Activated CD8-positive, alpha-beta memory T cell treated with anti-CD3 and anti-CD28 coated beads, Interleukin-2, amount 10 ng/mL, durations not matched to agents 7 days and 5 days (primary cell): ENCODE data around the gene CFAP90. TPM values are rescaled to one million over a fixed set of nuclear protein-coding genes. Genes with fewer than 3 reads are reported as not detected.

Experiments
- ATAC-seq: fragments of 150-1000 bp; cut with Tn5 transposase; one replicate; pipeline ENCODE4 v1.10.0; 2021; ENCODE audit warnings: moderate library complexity
- CTCF ChIA-PET: fragments of 350-600 bp; sonication (Branson Sonifier 250); formaldehyde crosslinking; loops from one replicate; lab custom pipeline; 2021; ENCODE audit warnings: antibody characterized with exemption; lab: Charles Lee
- DNase-seq: peaks from one replicate; pipeline ENCODE4 v3.0.0-alpha.2; 2020
- H3K27ac Mint-ChIP-seq: one replicate; pipeline ENCODE4 v1.8.0; 2021; ENCODE audit warnings: mild to moderate bottlenecking, mixed read lengths
- H3K27me3 Mint-ChIP-seq: one replicate; pipeline ENCODE4 v1.8.0; 2021; ENCODE audit warnings: mixed read lengths
- H3K36me3 Mint-ChIP-seq: one replicate; pipeline ENCODE4 v1.8.0; 2021; ENCODE audit warnings: mild to moderate bottlenecking, mixed read lengths
- H3K4me1 Mint-ChIP-seq: one replicate; pipeline ENCODE4 v1.8.0; 2021; ENCODE audit warnings: mixed read lengths
- H3K4me3 Mint-ChIP-seq: one replicate; pipeline ENCODE4 v1.8.0; 2021; ENCODE audit warnings: mild to moderate bottlenecking, moderate library complexity, mixed read lengths
- H3K9me3 Mint-ChIP-seq: one replicate; pipeline ENCODE4 v1.8.0; 2022; ENCODE audit warnings: low read depth, mixed read lengths
- total RNA-seq, 2 experiments: library from RNA; stranded (reverse); gene quantifications; one replicate each; pipeline ENCODE4 v1.2.3, GENCODE V29; 2021

The CFAP90 gene
- total RNA-seq, 2 experiments from 2014 or later = not detected

DNA sequence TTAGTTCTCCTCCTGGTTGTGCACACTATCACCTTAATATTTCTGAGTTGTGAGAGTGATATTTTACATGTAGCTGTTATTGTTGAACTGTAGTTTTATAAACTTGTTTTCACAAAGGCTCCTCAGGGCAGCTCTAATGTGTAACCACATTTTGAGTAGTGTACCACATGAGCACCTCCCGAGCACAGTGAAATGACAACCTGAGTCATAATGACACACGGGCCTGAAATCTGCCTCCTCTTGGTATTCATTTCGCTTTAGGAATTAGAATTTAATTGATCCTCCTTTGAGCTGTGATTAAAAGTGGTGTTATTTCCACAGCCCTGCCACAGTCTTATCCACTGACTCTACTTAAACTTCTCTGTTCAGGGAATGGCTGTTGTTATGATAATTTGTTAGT is 25.9 kb upstream of the CFAP90 start:
- Mint-ChIP-seq H3K27ac (no peak overlapping the region), H3K4me1 (peaks cover 58% of the 10 kb centered on the region), H3K4me3 (no peak overlapping the region), H3K36me3 (peaks cover 73% of the 10 kb centered on the region), H3K9me3 (no peaks in the 10 kb centered on the region), H3K27me3 (no peaks in the 10 kb centered on the region)
- ATAC-seq (peak; percentile 74), DNase-seq (peak; percentile 62)
- CTCF ChIA-PET = interaction anchor here (1.0 to 9.7 kb wide), 3 partner anchors 8 to 19 kb away, joined by 5 to 69 read pairs (median 7); partner anchors contain the start of genes FASTKD3 and MTRR

DNA sequence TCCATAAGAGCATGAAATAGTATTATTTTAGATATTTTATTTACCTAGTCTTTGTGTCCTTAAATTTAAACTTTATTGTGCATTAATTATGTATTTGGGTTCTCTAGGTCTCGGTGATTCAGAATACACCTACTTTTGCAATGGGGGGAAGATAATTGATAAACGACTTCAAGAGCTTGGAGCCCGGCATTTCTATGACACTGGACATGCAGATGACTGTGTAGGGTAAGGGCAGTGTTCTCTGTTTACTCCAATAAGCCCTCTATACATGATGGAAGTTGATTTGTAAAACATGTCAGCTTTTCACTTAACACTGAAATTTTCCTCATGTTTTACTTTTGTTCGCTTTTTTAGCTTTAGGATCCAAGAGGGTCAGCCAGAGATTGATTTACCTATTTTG is 24.2 kb upstream of the CFAP90 start:
- Mint-ChIP-seq H3K4me1 (peaks cover 72% of the 10 kb centered on the region), H3K4me3 (no peak overlapping the region), H3K36me3 (peaks cover 72% of the 10 kb centered on the region), H3K27ac (no peak overlapping the region), H3K9me3 (no peaks in the 10 kb centered on the region), H3K27me3 (no peaks in the 10 kb centered on the region)
- CTCF ChIA-PET = interaction anchor here (0.8 to 9.7 kb wide), 2 partner anchors 10 to 16 kb away, joined by 3 to 69 read pairs; no protein-coding TSS in a partner anchor
- DNase-seq (no peak), ATAC-seq (no peak)

DNA sequence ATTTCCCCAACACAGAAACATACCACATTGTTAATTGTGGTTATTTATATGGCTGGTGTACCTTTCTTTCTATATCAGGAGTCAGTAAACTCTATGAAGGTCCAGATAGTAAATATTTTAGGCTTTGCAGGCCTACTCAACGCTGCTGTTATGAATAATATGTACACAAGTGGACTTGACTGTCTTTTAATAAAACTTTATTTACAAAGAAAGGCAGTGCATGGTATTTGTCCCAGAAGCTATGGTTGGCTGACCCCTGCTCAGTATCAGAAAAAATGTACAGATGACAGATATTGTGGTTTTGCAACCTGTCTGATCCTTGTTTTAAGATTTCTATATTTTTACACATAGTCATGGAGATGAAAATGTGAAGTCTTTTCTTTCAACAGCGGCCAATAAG is 23.7 kb upstream of the CFAP90 start:
- peaks cover 76% of the 10 kb centered on the region for H3K4me1 Mint-ChIP-seq
- no peak overlapping the region for H3K27ac Mint-ChIP-seq
- H3K4me3 Mint-ChIP-seq = no peak overlapping the region
- H3K27me3 Mint-ChIP-seq = no peaks in the 10 kb centered on the region
- ATAC-seq (no peak), DNase-seq (no peak)
- H3K36me3 Mint-ChIP-seq = peaks cover 70% of the 10 kb centered on the region
- H3K9me3 Mint-ChIP-seq = no peaks in the 10 kb centered on the region
- CTCF ChIA-PET = interaction anchor here (9.7 kb wide), 1 partner anchor 11 kb away, joined by 69 read pairs; no protein-coding TSS in a partner anchor

DNA sequence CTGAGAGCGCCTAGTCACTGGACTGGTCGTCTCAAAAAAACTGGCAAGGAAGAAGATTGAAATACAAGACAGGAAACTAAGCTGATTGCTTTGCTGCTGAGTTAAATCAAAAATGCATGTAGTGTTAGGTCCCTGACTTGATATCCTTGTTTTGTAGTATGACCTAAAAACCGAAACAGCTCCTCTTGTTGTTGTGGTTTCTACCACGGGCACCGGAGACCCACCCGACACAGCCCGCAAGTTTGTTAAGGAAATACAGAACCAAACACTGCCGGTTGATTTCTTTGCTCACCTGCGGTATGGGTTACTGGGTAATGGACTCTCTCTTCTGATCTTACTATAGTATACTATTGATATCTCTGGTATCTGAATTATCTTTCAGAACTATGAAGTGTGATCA is 22.3 kb upstream of the CFAP90 start:
- H3K9me3 Mint-ChIP-seq = no peaks in the 10 kb centered on the region
- ATAC-seq (peak; percentile 5), DNase-seq (peak; percentile 75)
- H3K4me3 Mint-ChIP-seq = peak overlapping the region; percentile 59
- peaks cover 66% of the 10 kb centered on the region for H3K4me1 Mint-ChIP-seq
- peak overlapping the region; percentile 86 for H3K27ac Mint-ChIP-seq
- H3K27me3 Mint-ChIP-seq = no peaks in the 10 kb centered on the region
- CTCF ChIA-PET = interaction anchor here (0.9 to 9.7 kb wide), 3 partner anchors 12 to 17 kb away, joined by 3 to 69 read pairs (median 7); no protein-coding TSS in a partner anchor
- peaks cover 60% of the 10 kb centered on the region for H3K36me3 Mint-ChIP-seq

DNA sequence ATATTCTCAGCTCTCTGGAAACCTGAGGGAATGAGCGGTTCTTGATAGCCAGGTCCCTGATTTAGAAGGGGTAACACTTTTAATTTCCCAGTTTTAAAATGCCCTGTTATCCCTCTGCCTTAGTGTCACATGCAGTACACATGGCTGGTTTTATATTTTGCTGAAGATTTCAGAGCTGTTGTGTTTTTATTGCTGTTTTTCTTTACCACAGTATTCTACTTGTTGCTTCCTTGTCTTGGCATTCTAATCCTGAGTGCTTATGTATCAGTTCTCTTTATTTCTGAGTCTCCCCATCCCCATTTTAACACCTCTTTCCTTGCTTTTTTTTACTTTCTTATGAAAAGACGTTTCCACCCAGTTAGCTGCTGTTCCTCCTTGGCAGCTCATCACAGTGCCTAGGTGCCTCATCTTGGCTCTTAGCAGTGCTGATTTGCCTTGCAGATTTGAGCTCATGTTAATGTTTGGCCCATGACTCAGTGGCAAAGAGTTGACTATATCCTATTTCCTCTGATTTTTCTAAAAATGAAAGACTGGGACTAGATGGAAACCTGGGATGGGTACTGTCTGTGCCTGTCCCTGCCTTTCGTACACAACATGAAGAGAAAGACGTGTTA is 21.7 kb upstream of the CFAP90 start:
- peaks cover 62% of the 10 kb centered on the region for H3K4me1 Mint-ChIP-seq

DNA sequence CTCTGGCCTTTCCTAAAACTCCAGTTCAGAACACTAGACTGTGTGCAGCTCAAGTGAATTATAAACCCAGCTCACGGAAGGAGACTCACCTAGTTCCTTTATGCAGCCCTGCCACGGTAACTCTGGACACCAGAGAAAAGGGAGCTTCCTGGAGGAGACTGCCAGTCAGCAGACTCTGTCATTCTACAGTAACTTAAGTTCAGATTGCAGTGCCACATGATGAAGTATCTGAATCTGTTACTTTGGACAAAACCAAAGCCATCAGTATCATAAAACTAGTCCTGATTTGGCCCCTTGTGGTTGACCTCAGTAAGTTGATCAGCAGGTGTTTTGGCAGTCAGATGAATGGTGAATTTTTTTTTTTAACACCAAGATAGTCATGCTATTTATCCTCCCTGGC is 20.7 kb upstream of the CFAP90 start:
- peak overlapping the region; percentile 16 for H3K4me3 Mint-ChIP-seq
- H3K27me3 Mint-ChIP-seq = no peaks in the 10 kb centered on the region

More for the DNA sequence above, 21.7 kb upstream of the CFAP90 start:
- no peaks in the 10 kb centered on the region for H3K9me3 Mint-ChIP-seq
- H3K36me3 Mint-ChIP-seq = peaks cover 55% of the 10 kb centered on the region
- DNase-seq (no peak), ATAC-seq (no peak)
- CTCF ChIA-PET = interaction anchor here (0.9 to 9.7 kb wide), 5 partner anchors 13 to 17 kb away, joined by 3 to 69 read pairs (median 3); no protein-coding TSS in a partner anchor
- H3K4me3 Mint-ChIP-seq = peak overlapping the region; percentile 59
- no peaks in the 10 kb centered on the region for H3K27me3 Mint-ChIP-seq
- peak overlapping the region; percentile 86 for H3K27ac Mint-ChIP-seq

DNA sequence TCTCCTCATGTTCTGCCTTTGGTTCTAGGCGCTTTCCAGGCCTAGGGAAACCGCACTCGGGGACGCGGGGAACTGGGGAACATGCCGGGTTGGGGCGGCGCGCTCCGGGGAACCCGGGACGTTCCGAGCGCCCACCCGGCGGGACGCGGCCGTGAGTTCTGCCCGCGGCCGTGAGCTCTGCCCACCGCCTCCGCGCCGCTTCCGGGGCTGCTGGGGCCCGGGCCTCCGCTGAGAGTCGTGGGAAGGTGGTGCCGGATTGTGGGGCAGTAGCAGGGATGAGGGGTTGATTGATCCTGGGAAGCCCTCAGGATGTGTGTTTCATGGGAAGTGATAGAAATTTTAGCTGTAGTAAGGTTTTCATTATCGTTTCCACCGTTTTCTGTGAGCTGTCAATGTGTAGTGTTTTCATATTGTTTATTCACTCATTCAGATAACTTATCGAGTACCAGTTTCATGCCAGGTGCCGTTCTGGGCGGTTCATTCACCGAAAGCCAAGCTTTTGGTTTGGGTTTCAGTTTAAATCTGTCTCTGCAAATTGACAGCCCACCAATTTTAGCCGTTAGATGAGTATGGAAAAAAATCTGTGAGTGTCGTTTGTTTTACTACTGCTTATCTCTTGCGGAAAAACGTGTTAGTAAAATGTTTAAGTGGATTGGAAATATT is 18.7 kb upstream of the CFAP90 start:
- H3K27me3 Mint-ChIP-seq = no peaks in the 10 kb centered on the region
- H3K36me3 Mint-ChIP-seq = peaks cover 46% of the 10 kb centered on the region
- CTCF ChIA-PET = interaction anchor here (0.7 to 9.7 kb wide), 10 partner anchors 8 to 1040 kb away, joined by 3 to 69 read pairs (median 4); no protein-coding TSS in a partner anchor
- H3K27ac Mint-ChIP-seq = peak overlapping the region; percentile 86
- ATAC-seq (peak; percentile 46), DNase-seq (peak; percentile 50)
- no peaks in the 10 kb centered on the region for H3K9me3 Mint-ChIP-seq
- H3K4me1 Mint-ChIP-seq = peaks cover 64% of the 10 kb centered on the region
- peak overlapping the region; percentile 89 for H3K4me3 Mint-ChIP-seq

More for the DNA sequence above, 20.7 kb upstream of the CFAP90 start:
- peaks cover 65% of the 10 kb centered on the region for H3K4me1 Mint-ChIP-seq
- DNase-seq = no peak
- no peak for ATAC-seq
- CTCF ChIA-PET = interaction anchor here (0.9 to 9.7 kb wide), 4 partner anchors 12 to 16 kb away, joined by 3 to 69 read pairs (median 5); no protein-coding TSS in a partner anchor
- H3K27ac Mint-ChIP-seq = peak overlapping the region; percentile 64
- H3K9me3 Mint-ChIP-seq = no peaks in the 10 kb centered on the region
- peaks cover 56% of the 10 kb centered on the region for H3K36me3 Mint-ChIP-seq

DNA sequence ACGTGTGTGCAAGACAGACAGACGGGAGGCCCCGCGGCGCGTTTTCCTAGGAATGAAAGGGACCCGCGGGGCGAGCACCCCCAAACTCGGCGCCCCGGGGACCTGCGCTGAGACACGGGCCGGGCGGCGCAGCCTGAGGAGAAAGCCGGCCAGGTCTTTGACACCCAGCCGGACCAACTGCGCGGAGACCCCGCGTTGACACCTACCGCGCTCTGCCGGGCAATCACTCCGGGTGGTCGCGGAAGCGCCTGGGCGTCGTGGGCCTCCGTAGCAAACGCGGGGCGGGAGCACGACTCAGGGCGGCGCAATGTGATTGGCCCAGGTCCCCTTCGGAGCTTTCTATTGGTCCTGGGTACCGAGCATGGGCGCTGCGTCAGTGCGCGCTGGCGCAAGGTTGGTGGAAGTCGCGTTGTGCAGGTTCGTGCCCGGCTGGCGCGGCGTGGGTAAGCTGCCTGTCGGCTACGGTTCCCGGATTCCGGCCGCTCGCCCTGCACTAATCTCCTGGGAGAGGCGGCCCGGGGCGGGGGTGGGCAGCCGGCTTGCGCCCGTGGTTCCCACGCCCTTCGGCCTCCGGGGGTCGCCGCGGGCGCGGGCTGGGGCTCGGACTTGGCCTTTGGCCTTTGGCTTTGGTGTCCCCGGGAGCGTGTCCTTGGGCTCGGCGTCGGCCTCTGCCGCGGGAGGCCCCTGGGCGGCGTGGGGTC is 18.0 kb upstream of the CFAP90 start, which contains the start of the genes FASTKD3 and MTRR:
TSS of gene FASTKD3 (minus strand) at position 259 of the 701 bp plus-strand sequence. CDS start 948 bp downstream, outside the sequence.
TSS of gene MTRR (plus strand) at position 376 of the 701 bp plus-strand sequence. CDS start 1,647 bp downstream, outside the sequence.
- ATAC-seq (peak; percentile 98), DNase-seq (peak; percentile 94)
- peak within 1 kb of the TSS; percentile 89 for H3K4me3 Mint-ChIP-seq
- CTCF ChIA-PET = interaction anchor here (0.9 to 9.7 kb wide), 7 partner anchors 8 to 1039 kb away, joined by 3 to 69 read pairs (median 5); no protein-coding TSS in a partner anchor
- H3K36me3 Mint-ChIP-seq = peaks cover 43% of the 10 kb centered on the region
- peaks cover 61% of the 10 kb centered on the region for H3K4me1 Mint-ChIP-seq
- no peaks in the 10 kb centered on the region for H3K9me3 Mint-ChIP-seq
- H3K27me3 Mint-ChIP-seq = no peaks in the 10 kb centered on the region
- peak within 1 kb of the TSS; percentile 87 for H3K27ac Mint-ChIP-seq

DNA sequence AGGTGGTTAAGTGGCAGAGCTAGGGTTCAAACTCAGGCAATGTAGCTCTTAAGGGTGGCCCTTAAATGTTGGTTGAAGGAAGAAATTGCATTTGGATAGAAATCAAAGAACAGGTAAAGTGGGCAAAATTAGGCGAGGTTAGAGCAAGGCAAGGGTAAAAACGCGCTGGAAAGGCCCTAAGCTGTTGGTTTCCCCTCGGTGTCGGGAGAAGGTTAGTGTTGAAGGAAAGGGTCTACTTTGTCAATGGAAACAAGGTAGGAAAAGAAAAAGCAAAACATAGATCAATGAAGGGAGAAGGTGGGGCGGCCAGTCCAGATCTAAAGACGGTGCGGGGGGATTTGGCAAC is 17.5 kb upstream of the CFAP90 start:
- no peak for ATAC-seq

DNA sequence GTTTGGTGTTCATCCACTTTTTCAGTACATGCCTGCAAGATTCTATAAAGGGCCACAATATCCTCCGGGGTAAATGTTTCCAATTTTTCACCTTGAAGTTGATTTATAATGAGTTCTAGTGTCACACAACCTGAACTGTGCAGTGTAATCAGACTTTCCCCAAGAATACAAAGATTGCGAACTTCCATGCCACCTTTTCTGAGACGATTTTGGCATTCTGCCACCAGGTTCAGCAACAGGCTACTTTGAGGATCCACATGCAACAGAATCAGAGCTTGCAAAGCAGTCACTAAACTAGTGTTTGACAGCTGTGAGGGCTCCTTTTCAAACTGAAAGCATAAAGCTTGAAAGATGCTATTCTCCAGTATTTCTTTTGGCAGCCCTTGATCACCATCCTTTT is 16.3 kb upstream of the CFAP90 start:
- H3K4me1 Mint-ChIP-seq = peaks cover 49% of the 10 kb centered on the region
- H3K27me3 Mint-ChIP-seq = no peaks in the 10 kb centered on the region
- no peak overlapping the region for H3K27ac Mint-ChIP-seq
- peaks cover 44% of the 10 kb centered on the region for H3K36me3 Mint-ChIP-seq
- DNase-seq (no peak), ATAC-seq (no peak)
- H3K9me3 Mint-ChIP-seq = no peaks in the 10 kb centered on the region
- CTCF ChIA-PET = interaction anchor here (3.0 kb wide), 1 partner anchor 10 kb away, joined by 14 read pairs; no protein-coding TSS in a partner anchor
- peak overlapping the region; percentile 42 for H3K4me3 Mint-ChIP-seq

More for the DNA sequence above, 17.5 kb upstream of the CFAP90 start:
- peak overlapping the region; percentile 89 for H3K4me3 Mint-ChIP-seq
- H3K9me3 Mint-ChIP-seq = no peaks in the 10 kb centered on the region
- no peak for DNase-seq
- CTCF ChIA-PET = interaction anchor here (1.0 to 9.7 kb wide), 6 partner anchors 7 to 1039 kb away, joined by 3 to 69 read pairs (median 5); no protein-coding TSS in a partner anchor
- H3K4me1 Mint-ChIP-seq = peaks cover 58% of the 10 kb centered on the region
- peaks cover 42% of the 10 kb centered on the region for H3K36me3 Mint-ChIP-seq
- H3K27ac Mint-ChIP-seq = peak overlapping the region; percentile 87
- H3K27me3 Mint-ChIP-seq = no peaks in the 10 kb centered on the region

DNA sequence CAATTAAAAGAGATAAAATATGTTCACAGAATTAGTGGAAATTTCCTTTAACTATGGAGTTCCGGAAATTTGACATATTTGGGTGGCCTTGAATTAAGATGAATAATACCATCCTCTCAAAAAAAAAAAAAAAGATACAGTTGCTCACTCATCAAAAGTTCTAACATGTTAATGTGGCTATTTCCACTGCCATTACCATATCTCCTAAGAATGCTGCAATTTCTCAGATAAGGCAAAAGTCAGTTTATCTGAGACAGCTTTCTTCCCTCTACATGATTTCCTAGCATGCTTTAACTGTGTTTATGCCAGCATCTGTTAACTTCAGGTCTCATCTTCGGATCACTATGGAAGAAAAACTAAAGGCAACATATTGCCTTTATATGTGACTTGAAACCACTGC is 15.3 kb upstream of the CFAP90 start:
- DNase-seq (no peak), ATAC-seq (no peak)
- Mint-ChIP-seq H3K4me1 (peaks cover 38% of the 10 kb centered on the region), H3K36me3 (peaks cover 42% of the 10 kb centered on the region), H3K27me3 (no peaks in the 10 kb centered on the region), H3K9me3 (no peaks in the 10 kb centered on the region), H3K27ac (no peak overlapping the region), H3K4me3 (no peak overlapping the region)
- CTCF ChIA-PET = interaction anchor here (2.0 to 3.0 kb wide), 2 partner anchors 9 to 20 kb away, joined by 5 to 14 read pairs; no protein-coding TSS in a partner anchor

DNA sequence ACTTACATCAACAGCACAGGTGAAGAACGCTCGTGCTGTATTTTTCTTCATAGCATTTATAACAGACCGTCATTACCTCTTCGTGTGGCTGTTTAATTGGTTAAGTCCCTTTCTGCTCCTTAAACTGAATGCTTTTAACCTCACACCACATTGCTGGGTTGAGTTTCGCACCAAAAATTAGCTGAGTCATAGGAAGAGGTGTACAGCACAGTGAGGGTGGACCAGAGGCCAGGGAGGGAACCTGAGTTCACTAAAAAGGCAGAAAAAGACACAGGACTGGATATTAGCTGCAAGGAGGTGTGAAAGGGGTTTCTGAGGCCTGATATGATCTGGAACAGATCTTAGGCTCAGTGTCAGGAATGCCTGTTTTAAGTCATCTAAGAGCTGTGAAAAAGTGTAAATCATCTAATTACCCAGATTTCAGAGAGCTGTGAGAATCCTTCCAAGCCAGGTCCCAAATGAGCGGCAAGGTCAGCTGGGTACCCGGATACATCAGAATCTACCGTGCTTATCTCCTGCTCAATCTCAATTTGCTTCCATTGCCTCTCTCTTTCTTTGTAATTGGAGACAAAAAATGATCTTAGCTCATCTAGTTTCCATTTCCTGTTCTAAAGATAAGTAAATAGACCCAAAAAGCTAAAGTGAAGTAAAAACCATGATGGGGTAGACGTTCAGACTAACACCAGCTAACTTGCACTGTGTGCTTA is 7.1 kb upstream of the CFAP90 start:
- H3K9me3 Mint-ChIP-seq = no peaks in the 10 kb centered on the region
- DNase-seq = peak; percentile 72
- H3K4me1 Mint-ChIP-seq = peaks cover 22% of the 10 kb centered on the region
- CTCF ChIA-PET = interaction anchor here (0.8 to 2.7 kb wide), 7 partner anchors 10 to 102 kb away, joined by 3 to 14 read pairs (median 4); partner anchors contain the start of genes FASTKD3 and MTRR
- H3K27ac Mint-ChIP-seq = peak overlapping the region; percentile 80
- ATAC-seq = peak; percentile 80
- no peak overlapping the region for H3K4me3 Mint-ChIP-seq
- peaks cover 11% of the 10 kb centered on the region for H3K27me3 Mint-ChIP-seq
- H3K36me3 Mint-ChIP-seq = peaks cover 32% of the 10 kb centered on the region
